B cell (primary cell): ENCODE data around the gene IFIT2. TPM values are rescaled to one million over a fixed set of nuclear protein-coding genes. Genes with fewer than 3 reads are reported as not detected.
"Not testable (repeated sequence)": the region's sequence is repeated elsewhere in the genome, so short reads cannot be mapped to it uniquely, and the experiment has no call there.

Experiments
- ATAC-seq: fragments of 200-7000 bp; cut with Tn5 transposase; one replicate; pipeline ENCODE4 v1.10.0; 2021; ENCODE audit warnings: low read depth, mild to moderate bottlenecking, moderate number of reproducible peaks, moderate library complexity
- CTCF ChIA-PET: fragments of 350-600 bp; sonication (Branson Sonifier 250); formaldehyde crosslinking; loops from one replicate; lab custom pipeline; 2021; ENCODE audit warnings: antibody characterized with exemption, inconsistent platforms; lab: Charles Lee
- POLR2A ChIA-PET: fragments of 350-600 bp; sonication (Branson Sonifier 250); formaldehyde crosslinking; loops from one replicate; lab custom pipeline; 2021; ENCODE audit warnings: antibody characterized with exemption; lab: Charles Lee
- DNase-seq: peaks from one replicate; pipeline ENCODE4 v3.0.0; 2013
- H2AFZ ChIP-seq: 2 replicates; pipeline ENCODE4 v1.6.1; 2012; ENCODE audit warnings: mild to moderate bottlenecking, low read depth, low read length; ENCODE audit not compliant: insufficient read depth, poor library complexity, severe bottlenecking
- H3K27ac ChIP-seq, 2 donors: 1 replicate in 1 of 2; 2 replicates in 1 of 2; pipeline ENCODE4 v1.5.1; 2012 to 2013; ENCODE audit warnings: low read length in 2 of 2, mild to moderate bottlenecking in 2 of 2, moderate library complexity in 1 of 2
- H3K27me3 ChIP-seq, 4 experiments: fragments of 200-600 bp in 1 of 4; sonication (generic) in 1 of 4; replicated peaks in 1 of 4; 1 replicate in 2 of 4; 2 replicates in 2 of 4; pipeline versions ENCODE4 v1.6.1 to v1.7.0; 2013 to 2016; ENCODE audit warnings: low read length in 3 of 4, mild to moderate bottlenecking in 2 of 4, mixed read lengths in 1 of 4, moderate library complexity in 1 of 4; ENCODE audit not compliant: insufficient read depth in 4 of 4, control insufficient read depth in 3 of 4; ENCODE audit errors: control extremely low read depth in 1 of 4
- H3K36me3 ChIP-seq, 2 experiments: replicated peaks in 1 of 2; 1 replicate in 1 of 2; 2 replicates in 1 of 2; pipeline versions ENCODE4 v1.6.1 to v1.7.1; 2013; ENCODE audit warnings: low read length in 1 of 2; ENCODE audit not compliant: insufficient read depth in 2 of 2, control insufficient read depth in 1 of 2; ENCODE audit errors: control extremely low read depth in 1 of 2, extremely low read depth in 1 of 2
- H3K4me1 ChIP-seq, 2 donors: fragments of 200-600 bp in 1 of 2; sonication (generic) in 1 of 2; 1 replicate in 1 of 2; 2 replicates in 1 of 2; pipeline versions ENCODE4 v1.5.1 to v1.6.1; 2013 to 2017; ENCODE audit warnings: low read length in 2 of 2; ENCODE audit not compliant: control insufficient read depth in 2 of 2, insufficient read depth in 2 of 2
- H3K4me2 ChIP-seq: replicated peaks from 2 replicates; pipeline ENCODE3; 2012; ENCODE audit warnings: mild to moderate bottlenecking, low read depth, low read length; ENCODE audit not compliant: poor library complexity, severe bottlenecking
- H3K4me3 ChIP-seq, 5 experiments: fragments of 200-600 bp in 1 of 5; sonication (generic) in 1 of 5; 1 replicate in 3 of 5; 2 replicates in 2 of 5; pipeline versions ENCODE4 v1.5.1 to v1.7.0; 2011 to 2016; ENCODE audit warnings: low read length in 4 of 5, mild to moderate bottlenecking in 4 of 5, low read depth in 2 of 5, control low read depth in 1 of 5, moderate library complexity in 1 of 5; ENCODE audit not compliant: insufficient read depth in 1 of 5; ENCODE audit errors: control extremely low read depth in 1 of 5, extremely low read depth in 1 of 5
- H3K79me2 ChIP-seq: fragments of 200-600 bp; sonication (generic); one replicate; pipeline ENCODE4 v1.6.0; 2016; ENCODE audit warnings: low read length; ENCODE audit not compliant: control insufficient read depth, insufficient read depth
- H3K9ac ChIP-seq: fragments of 200-600 bp; sonication (generic); 2 replicates; pipeline ENCODE4 v1.6.1; 2017; ENCODE audit warnings: mild to moderate bottlenecking, low read length, moderate library complexity
- H3K9me3 ChIP-seq, 3 donors: one replicate each; pipeline versions ENCODE4 v1.6.1 to v1.7.1; 2013; ENCODE audit warnings: low read length in 2 of 3; ENCODE audit not compliant: control insufficient read depth in 2 of 3, insufficient read depth in 1 of 3; ENCODE audit errors: control extremely low read depth in 1 of 3
- H4K20me1 ChIP-seq: 2 replicates; pipeline ENCODE4 v1.6.0; 2012; ENCODE audit warnings: mild to moderate bottlenecking, low read length; ENCODE audit not compliant: insufficient read depth, control insufficient read depth, poor library complexity, severe bottlenecking
- H3K27ac Mint-ChIP-seq: one replicate; pipeline ENCODE4 v1.8.0; 2021; ENCODE audit warnings: mixed read lengths
- H3K27me3 Mint-ChIP-seq: one replicate; pipeline ENCODE4 v1.8.0; 2021; ENCODE audit warnings: mixed read lengths
- H3K4me1 Mint-ChIP-seq: one replicate; pipeline ENCODE4 v1.8.0; 2021; ENCODE audit warnings: mixed read lengths
- H3K4me3 Mint-ChIP-seq: one replicate; pipeline ENCODE4 v1.8.0; 2021; ENCODE audit warnings: mixed read lengths
- H3K9me3 Mint-ChIP-seq: one replicate; pipeline ENCODE4 v1.8.0; 2022; ENCODE audit warnings: mixed read lengths; ENCODE audit not compliant: insufficient read depth
- CTCF ChIP-seq: fragments of 200-600 bp; IDR thresholded peaks from one replicate; pipeline ENCODE4 v1.8.0; 2022; ENCODE audit warnings: antibody characterized with exemption, mild to moderate bottlenecking
- EZH2 ChIP-seq: IDR thresholded peaks from 2 replicates; pipeline ENCODE4 v1.6.1; 2012; ENCODE audit warnings: borderline replicate concordance, low read depth, mild to moderate bottlenecking, moderate library complexity, low read length; ENCODE audit not compliant: insufficient read depth, poor library complexity, severe bottlenecking
- WGBS: methylation state at CpG from one replicate; pipeline ENCODE4 v1.1.5; 2013; ENCODE audit warnings: missing lambda C conversion rate; ENCODE audit not compliant: insufficient coverage; 5-methylcytosine and 5-hydroxymethylcytosine counted together
- intact Hi-C: fragments of 100-400 bp; cut with micrococcal nuclease; formaldehyde crosslinking; loops from one replicate; pipeline ENCODE4 v1.10.0; 2022
- polyA plus RNA-seq: library from polyadenylated mRNA; depleted of rRNA; stranded (reverse); fragments of >200 nt; gene quantifications from 2 replicates; pipeline ENCODE4 v1.2.3, GENCODE V29; 2012
- total RNA-seq, 2 donors: library from RNA; stranded (reverse); fragments of 120-200 nt in 1 of 2; gene quantifications; 1 replicate in 1 of 2; 2 replicates in 1 of 2; pipeline versions ENCODE4 v1.2.3 to v1.2.4, GENCODE V29; 2013 to 2022

IFIT2 gene
- total and polyA plus RNA-seq, 2 donors (not counting 1 experiment from before 2014, with no cell fraction given) = 3.6 to 12.4 TPM

GRCh38 chr10:89325856-89326255 is 24.0 kb downstream of the IFIT2 start:
- H3K9me3 ChIP-seq, H3K27me3 ChIP-seq, H3K4me3 Mint-ChIP-seq, H3K4me3 ChIP-seq, POLR2A ChIA-PET, CTCF ChIA-PET, H3K27me3 Mint-ChIP-seq, DNase-seq, H3K27ac Mint-ChIP-seq, H3K27ac ChIP-seq, H2AFZ ChIP-seq, H3K9ac ChIP-seq, H3K4me2 ChIP-seq, ATAC-seq, H3K36me3 ChIP-seq, H4K20me1 ChIP-seq, H3K9me3 Mint-ChIP-seq, intact Hi-C loops: not testable (repeated sequence)
- peaks cover 27% of the 10 kb centered on the region for H3K4me1 Mint-ChIP-seq
- Histone ChIP-seq H3K4me1 (peaks cover 21 to 32% of the 10 kb centered on the region in 2 donors), H3K79me2 (peaks cover 12% of the 10 kb centered on the region)
- WGBS = no CpG with 5 or more reads among the region's 2 CpGs

DNA sequence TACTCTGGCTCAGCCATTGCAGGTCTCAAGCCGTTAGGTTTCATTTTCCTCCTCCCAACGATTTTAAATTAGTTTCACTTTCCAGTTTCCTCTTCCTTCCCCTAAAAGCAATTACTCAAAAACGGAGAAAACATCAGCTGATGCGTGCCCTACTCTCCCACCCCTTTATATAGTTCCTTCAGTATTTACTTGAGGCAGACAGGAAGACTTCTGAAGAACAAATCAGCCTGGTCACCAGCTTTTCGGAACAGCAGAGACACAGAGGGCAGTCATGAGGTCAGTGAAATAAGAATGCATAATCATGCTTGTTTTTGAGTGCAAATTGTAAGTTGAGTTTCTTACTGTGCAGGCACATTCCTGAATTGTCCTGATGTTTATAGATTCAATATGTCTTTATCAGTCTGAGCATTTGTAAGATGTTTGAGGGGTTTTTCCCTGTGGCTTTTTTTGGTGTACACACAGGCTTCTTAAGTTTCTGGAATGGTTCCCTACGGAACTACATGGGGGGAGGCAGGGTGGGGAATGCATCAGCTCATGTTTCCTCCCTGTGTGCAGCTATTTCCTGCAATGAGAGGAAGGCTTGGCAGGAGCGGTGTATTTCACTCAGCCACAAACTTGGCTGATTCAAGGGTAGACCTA is 26.1 kb downstream of the IFIT2 start, which contains the start of gene IFIT3:
TSS of gene IFIT3 (plus strand) at position 195 of the 639 bp plus-strand sequence. CDS start at position 272, 77 bp downstream.
- TF ChIP-seq EZH2 (no peak), CTCF (no peak)
- Histone ChIP-seq H3K27me3 (no peaks in the 10 kb centered on the region), H3K4me3 (peak within 1 kb of the TSS; percentile 40 to 83 (median 55)), H4K20me1 (no peaks in the 10 kb centered on the region), H2AFZ (peak within 1 kb of the TSS; percentile 66), H3K4me1 (peaks cover 33 to 51% of the 10 kb centered on the region in 2 donors), H3K4me2 (peak within 1 kb of the TSS; percentile 76), H3K79me2 (peaks cover 10% of the 10 kb centered on the region), H3K36me3 (no peaks in the 10 kb centered on the region), H3K9me3 (no peaks in the 10 kb centered on the region), H3K27ac (peak within 1 kb of the TSS; percentile 56 to 72), H3K9ac (peak within 1 kb of the TSS; percentile 69)
- no peaks in the 10 kb centered on the region for H3K9me3 Mint-ChIP-seq
- H3K27ac Mint-ChIP-seq = peak within 1 kb of the TSS; percentile 87
- no peaks in the 10 kb centered on the region for H3K27me3 Mint-ChIP-seq
- DNase-seq (peak; percentile 65), ATAC-seq (peak; percentile 31)
- CTCF ChIA-PET = interaction anchor here (1.3 kb wide), 1 partner anchor 42 kb away, joined by 3 read pairs; no protein-coding TSS in a partner anchor
- intact Hi-C loops = loop anchor here (1.0 kb wide), 1 partner anchor 26 kb away; the partner anchor contains the start of gene IFIT2
- WGBS = 3% methylated on average over 4 of the region's 7 CpGs
- peaks cover 44% of the 10 kb centered on the region for H3K4me1 Mint-ChIP-seq
- H3K4me3 Mint-ChIP-seq = peak within 1 kb of the TSS; percentile 88
- POLR2A ChIA-PET = interaction anchor here (0.7 kb wide), 2 partner anchors 26 to 28 kb away, joined by 3 read pairs; partner anchors contain the start of gene IFIT2
